ENCODE results near the gene ZFP36L1. TPM values are rescaled to one million over a fixed set of nuclear protein-coding genes. Genes with fewer than 3 reads are reported as not detected.

ZFP36L1 gene
- total RNA-seq, 1 experiment from 2014 or later, result 47.8 TPM

GRCh38 chr14:68759017-68759560 is 33.8 kb downstream of the ZFP36L1 start:
- DNase-seq, result no peak
- Histone ChIP-seq H3K27me3 (ENCODE audit: control insufficient read depth, insufficient read depth, low read length) (no peaks in the 10 kb centered on the region), H3K36me3 (replicated peaks; ENCODE audit: control insufficient read depth, insufficient read depth, low read length) (no peaks in the 10 kb centered on the region), H3K4me3 (ENCODE audit: insufficient read depth, low read depth, low read length) (no peak overlapping the region)

- no peak overlapping the region for H3K4me3 ChIP-seq (ENCODE audit: insufficient read depth, low read depth, low read length)
- no peaks in the 10 kb centered on the region for H3K27me3 ChIP-seq (ENCODE audit: control insufficient read depth, insufficient read depth, low read length)
- H3K36me3 ChIP-seq (replicated peaks; ENCODE audit: control insufficient read depth, insufficient read depth, low read length), result no peaks in the 10 kb centered on the region
- DNase-seq, result no peak
These were observed 34.6 kb downstream of the ZFP36L1 start for GRCh38 chr14:68758301-68758700.

GRCh38 chr14:68757618-68758081 is 35.2 kb downstream of the ZFP36L1 start:
- Histone ChIP-seq H3K27me3 (ENCODE audit: control insufficient read depth, insufficient read depth, low read length) (no peaks in the 10 kb centered on the region), H3K4me3 (ENCODE audit: insufficient read depth, low read depth, low read length) (no peak overlapping the region), H3K36me3 (replicated peaks; ENCODE audit: control insufficient read depth, insufficient read depth, low read length) (no peaks in the 10 kb centered on the region)
- DNase-seq, result no peak

- H3K27me3 ChIP-seq (ENCODE audit: control insufficient read depth, insufficient read depth, low read length), result no peaks in the 10 kb centered on the region
These were observed 36.1 kb downstream of the ZFP36L1 start for GRCh38 chr14:68756734-68757133.

GRCh38 chr14:68756000-68756481 is 36.8 kb downstream of the ZFP36L1 start:
- no peak overlapping the region for H3K4me3 ChIP-seq (ENCODE audit: insufficient read depth, low read depth, low read length)
- H3K36me3 ChIP-seq (replicated peaks; ENCODE audit: control insufficient read depth, insufficient read depth, low read length), result no peaks in the 10 kb centered on the region
- no peak for DNase-seq
- no peaks in the 10 kb centered on the region for H3K27me3 ChIP-seq (ENCODE audit: control insufficient read depth, insufficient read depth, low read length)

More at GRCh38 chr14:68756734-68757133, 36.1 kb downstream of the ZFP36L1 start:
- Histone ChIP-seq H3K36me3 (replicated peaks; ENCODE audit: control insufficient read depth, insufficient read depth, low read length) (no peaks in the 10 kb centered on the region), H3K4me3 (ENCODE audit: insufficient read depth, low read depth, low read length) (no peak overlapping the region)
- DNase-seq, result no peak

GRCh38 chr14:68755016-68755353 is 37.9 kb downstream of the ZFP36L1 start:
- no peak overlapping the region for H3K4me3 ChIP-seq (ENCODE audit: insufficient read depth, low read depth, low read length)
- no peak for DNase-seq
- H3K27me3 ChIP-seq (ENCODE audit: control insufficient read depth, insufficient read depth, low read length), result no peaks in the 10 kb centered on the region
- H3K36me3 ChIP-seq (replicated peaks; ENCODE audit: control insufficient read depth, insufficient read depth, low read length), result no peaks in the 10 kb centered on the region

- Histone ChIP-seq H3K27me3 (ENCODE audit: control insufficient read depth, insufficient read depth, low read length) (no peaks in the 10 kb centered on the region), H3K36me3 (replicated peaks; ENCODE audit: control insufficient read depth, insufficient read depth, low read length) (no peaks in the 10 kb centered on the region), H3K4me3 (ENCODE audit: insufficient read depth, low read depth, low read length) (no peak overlapping the region)
- no peak for DNase-seq
These were observed 39.2 kb downstream of the ZFP36L1 start for GRCh38 chr14:68753690-68754089.

GRCh38 chr14:68752271-68753006 is 40.4 kb downstream of the ZFP36L1 start:
- no peak overlapping the region for H3K4me3 ChIP-seq (ENCODE audit: insufficient read depth, low read depth, low read length)
- H3K36me3 ChIP-seq (replicated peaks; ENCODE audit: control insufficient read depth, insufficient read depth, low read length), result no peaks in the 10 kb centered on the region
- no peak for DNase-seq
- no peaks in the 10 kb centered on the region for H3K27me3 ChIP-seq (ENCODE audit: control insufficient read depth, insufficient read depth, low read length)

- no peaks in the 10 kb centered on the region for H3K27me3 ChIP-seq (ENCODE audit: control insufficient read depth, insufficient read depth, low read length)
- H3K4me3 ChIP-seq (ENCODE audit: insufficient read depth, low read depth, low read length), result no peak overlapping the region
- no peaks in the 10 kb centered on the region for H3K36me3 ChIP-seq (replicated peaks; ENCODE audit: control insufficient read depth, insufficient read depth, low read length)
- DNase-seq, result no peak
These were observed 43.1 kb downstream of the ZFP36L1 start for GRCh38 chr14:68749487-68750475.

- DNase-seq, result no peak
- no peaks in the 10 kb centered on the region for H3K27me3 ChIP-seq (ENCODE audit: control insufficient read depth, insufficient read depth, low read length)
- H3K36me3 ChIP-seq (replicated peaks; ENCODE audit: control insufficient read depth, insufficient read depth, low read length), result no peaks in the 10 kb centered on the region
- no peak overlapping the region for H3K4me3 ChIP-seq (ENCODE audit: insufficient read depth, low read depth, low read length)
These were observed 44.2 kb downstream of the ZFP36L1 start for GRCh38 chr14:68748691-68749090.

- no peaks in the 10 kb centered on the region for H3K27me3 ChIP-seq (ENCODE audit: control insufficient read depth, insufficient read depth, low read length)
- no peaks in the 10 kb centered on the region for H3K36me3 ChIP-seq (replicated peaks; ENCODE audit: control insufficient read depth, insufficient read depth, low read length)
- no peak for DNase-seq
- no peak overlapping the region for H3K4me3 ChIP-seq (ENCODE audit: insufficient read depth, low read depth, low read length)
These were observed 44.6 kb downstream of the ZFP36L1 start for GRCh38 chr14:68748260-68748659.

- DNase-seq, result no peak
- no peaks in the 10 kb centered on the region for H3K27me3 ChIP-seq (ENCODE audit: control insufficient read depth, insufficient read depth, low read length)
- no peak overlapping the region for H3K4me3 ChIP-seq (ENCODE audit: insufficient read depth, low read depth, low read length)
- no peaks in the 10 kb centered on the region for H3K36me3 ChIP-seq (replicated peaks; ENCODE audit: control insufficient read depth, insufficient read depth, low read length)
These were observed 45.5 kb downstream of the ZFP36L1 start for GRCh38 chr14:68747393-68747792.

- no peak overlapping the region for H3K4me3 ChIP-seq (ENCODE audit: insufficient read depth, low read depth, low read length)
- H3K27me3 ChIP-seq (ENCODE audit: control insufficient read depth, insufficient read depth, low read length), result no peaks in the 10 kb centered on the region
- no peak for DNase-seq
- H3K36me3 ChIP-seq (replicated peaks; ENCODE audit: control insufficient read depth, insufficient read depth, low read length), result no peaks in the 10 kb centered on the region
These were observed 48.3 kb downstream of the ZFP36L1 start for GRCh38 chr14:68744613-68745012.

GRCh38 chr14:68741839-68742470 is 50.9 kb downstream of the ZFP36L1 start:
- no peak for DNase-seq
- H3K4me3 ChIP-seq (ENCODE audit: insufficient read depth, low read depth, low read length), result no peak overlapping the region
- no peaks in the 10 kb centered on the region for H3K36me3 ChIP-seq (replicated peaks; ENCODE audit: control insufficient read depth, insufficient read depth, low read length)
- no peaks in the 10 kb centered on the region for H3K27me3 ChIP-seq (ENCODE audit: control insufficient read depth, insufficient read depth, low read length)

Data from H7 (cell line).